GM12801 (cell line): ENCODE data around the gene OLFML2B.

ENCODE experiments used
- CTCF ChIP-seq: IDR thresholded peaks from one replicate; pipeline ENCODE4 v1.5.1; 2011; ENCODE audit warnings: control low read depth; ENCODE audit not compliant: insufficient read length; ENCODE audit errors: extremely low read depth

Gene OLFML2B

GRCh38 chr1:162019446-162019845, 4.2 kb downstream of the OLFML2B start:
- TF ChIP-seq CTCF: no peak

DNA sequence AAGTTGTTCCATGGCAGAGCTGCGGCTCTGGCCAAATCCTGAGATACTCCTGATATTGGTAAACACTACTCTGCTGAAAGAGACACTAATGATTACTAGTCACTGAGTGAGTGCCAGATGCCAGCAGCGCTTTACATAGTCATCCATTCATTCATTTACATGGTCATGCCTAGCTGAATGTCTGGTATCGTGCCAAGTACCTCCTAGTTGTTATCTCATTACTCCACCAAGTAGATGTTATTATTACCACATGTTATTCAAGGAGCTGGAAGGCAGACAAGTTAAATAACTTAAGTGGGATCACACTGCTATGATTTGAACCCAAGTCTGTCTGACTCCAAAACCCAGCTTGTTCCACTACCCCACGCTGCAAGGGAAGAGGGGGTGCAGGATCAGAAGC, 4.7 kb downstream of the OLFML2B start:
- TF ChIP-seq CTCF: no peak

DNA sequence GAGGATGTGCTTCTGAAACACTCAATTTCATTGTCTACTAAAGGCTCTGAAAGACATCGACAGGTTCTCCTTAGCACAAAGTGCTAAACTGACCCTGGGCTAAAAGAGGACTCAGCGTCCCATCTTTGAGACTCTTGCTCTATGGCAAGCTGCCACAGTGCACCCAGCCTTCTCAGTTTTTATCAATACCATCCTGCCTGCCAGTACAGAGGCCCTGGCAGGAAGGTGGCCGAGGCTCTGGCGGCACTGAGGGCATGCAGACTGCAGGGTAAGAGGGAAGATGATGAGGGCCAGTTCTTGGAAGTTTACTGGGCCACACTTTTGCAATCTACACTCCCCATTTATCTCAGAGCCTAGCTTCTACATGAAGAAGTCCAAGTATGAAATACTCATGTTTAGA, 5.3 kb downstream of the OLFML2B start:
- no peak for TF ChIP-seq CTCF

- TF ChIP-seq CTCF: no peak
Measured at GRCh38 chr1:162016631-162017030, 7.0 kb downstream of the OLFML2B start.

- no peak for TF ChIP-seq CTCF
Measured at GRCh38 chr1:162015196-162015595, 8.5 kb downstream of the OLFML2B start.

- TF ChIP-seq CTCF: no peak
Measured at GRCh38 chr1:162014202-162014601, 9.5 kb downstream of the OLFML2B start.

- TF ChIP-seq CTCF: no peak
Measured at GRCh38 chr1:162013289-162013688, 10.4 kb downstream of the OLFML2B start.
